Esophagus muscularis mucosa (tissue), 4 donors: ENCODE measurements around the gene VSIG4. TPM values are rescaled to one million over a fixed set of nuclear protein-coding genes. Genes with fewer than 3 reads are reported as not detected.
"Not testable (repeated sequence)": the region's sequence is repeated elsewhere in the genome, so short reads cannot be mapped to it uniquely, and the experiment has no call there.

Experiments used
- DNase-seq: peaks from one replicate; pipeline ENCODE4 v3.0.0-alpha.2; 2017; ENCODE audit errors: extremely low spot score
- H3K27ac ChIP-seq, 4 donors: fragments of 200-600 bp; sonication (generic); replicated peaks in 1 of 4; 1 replicate in 3 of 4; 2 replicates in 1 of 4; pipeline ENCODE4 v1.5.1; 2016 to 2019; ENCODE audit warnings: mild to moderate bottlenecking in 1 of 4
- H3K27me3 ChIP-seq, 4 donors: fragments of 200-600 bp; sonication (generic); one replicate each; pipeline versions ENCODE4 v1.5.1 to v1.6.0; 2016 to 2019
- H3K36me3 ChIP-seq, 4 donors: fragments of 200-600 bp; sonication (generic); one replicate each; pipeline ENCODE4 v1.5.1; 2016 to 2019
- H3K4me1 ChIP-seq, 4 donors: fragments of 200-600 bp; sonication (generic); one replicate each; pipeline ENCODE4 v1.5.1; 2016 to 2019
- H3K4me3 ChIP-seq, 4 donors: fragments of 200-600 bp; sonication (generic); 1 replicate in 2 of 4; 2 replicates in 2 of 4; pipeline ENCODE4 v1.5.1; 2016 to 2019; ENCODE audit warnings: mild to moderate bottlenecking in 4 of 4, moderate library complexity in 1 of 4
- H3K9me3 ChIP-seq, 4 donors: fragments of 200-600 bp; sonication (generic); 1 replicate in 3 of 4; 2 replicates in 1 of 4; pipeline ENCODE4 v1.5.1; 2016 to 2019
- CTCF ChIP-seq, 3 experiments: fragments of 200-600 bp in 2 of 3; fragments of 450-650 bp in 1 of 3; sonication (generic) in 2 of 3; IDR thresholded peaks; one replicate each; pipeline ENCODE4 v1.5.1; 2017 to 2019; ENCODE audit warnings: antibody characterized with exemption in 3 of 3, mild to moderate bottlenecking in 2 of 3, moderate library complexity in 1 of 3
- EP300 ChIP-seq: sonication (generic); formaldehyde crosslinking; IDR thresholded peaks from one replicate; pipeline ENCODE4 v1.6.1; 2017; ENCODE audit warnings: antibody characterized with exemption
- POLR2A ChIP-seq: fragments of 450-650 bp; IDR thresholded peaks from one replicate; pipeline ENCODE4 v1.6.1; 2017; ENCODE audit warnings: antibody characterized with exemption, moderate library complexity, mild to moderate bottlenecking, low read depth
- POLR2AphosphoS5 ChIP-seq, 2 donors: sonication (generic); formaldehyde crosslinking; IDR thresholded peaks; one replicate each; pipeline ENCODE4 v1.6.1; 2017; ENCODE audit warnings: antibody characterized with exemption in 2 of 2
- WGBS: methylation state at CpG from one replicate; pipeline ENCODE4 v1.1.5; 2018; 5-methylcytosine and 5-hydroxymethylcytosine counted together
- intact Hi-C: fragments of 100-400 bp; cut with DNase I; formaldehyde crosslinking; loops from one replicate; pipeline ENCODE4 v1.15.1; 2023
- total RNA-seq, 4 donors: library from RNA; depleted of rRNA; stranded (reverse); fragments of >200 nt; gene quantifications; one replicate each; pipeline versions ENCODE4 v1.1.0 to v1.2.1, GENCODE V29; 2016

VSIG4 gene
- total RNA-seq, 4 donors from 2014 or later: 64.0 to 164 (median 114) TPM

DNA sequence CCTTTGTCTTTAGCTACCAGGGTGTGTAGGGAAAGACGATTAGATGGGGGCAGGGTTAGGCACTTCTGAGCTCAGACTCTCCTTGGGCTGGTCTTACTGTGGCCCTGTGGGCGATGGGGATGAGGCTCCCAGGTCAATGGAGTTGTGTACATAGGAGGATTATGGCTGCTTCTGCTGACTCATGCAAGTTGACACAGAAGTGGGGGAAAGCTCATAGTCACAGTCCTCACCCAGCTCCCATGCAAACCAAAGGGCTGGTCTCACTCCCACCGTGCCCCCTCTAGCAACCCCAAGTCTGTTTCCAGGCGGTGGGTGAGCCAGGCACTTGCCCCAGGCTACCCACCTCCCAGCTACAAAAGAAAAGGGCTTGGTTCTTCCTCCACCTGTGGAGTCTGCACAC lies 24.4 kb upstream of the VSIG4 start:
- no peak overlapping the region for H3K4me3 ChIP-seq
- no peak overlapping the region for H3K27ac ChIP-seq
- WGBS: 62% methylated on average over 3 of the region's 4 CpGs
- no peaks in the 10 kb centered on the region for H3K9me3 ChIP-seq
- no peaks in the 10 kb centered on the region for H3K4me1 ChIP-seq
- no peak for DNase-seq
- intact Hi-C loops: no loop called here
- H3K36me3 ChIP-seq: no peaks in the 10 kb centered on the region
- TF ChIP-seq POLR2AphosphoS5 (IDR thresholded peaks at IDR 0.05) (no peak), EP300 (no peak), CTCF (IDR thresholded peaks at IDR 0.05) (no peak), POLR2A (no peak)
- H3K27me3 ChIP-seq: no peaks in the 10 kb centered on the region

GRCh38 chrX:66057019-66057418 lies 17.1 kb upstream of the VSIG4 start:
- DNase-seq, H3K4me1 ChIP-seq, H3K36me3 ChIP-seq, H3K4me3 ChIP-seq, H3K27me3 ChIP-seq, intact Hi-C loops, H3K9me3 ChIP-seq, H3K27ac ChIP-seq: not testable (repeated sequence)
- WGBS: 61% methylated on average over 5 of the region's 5 CpGs

DNA sequence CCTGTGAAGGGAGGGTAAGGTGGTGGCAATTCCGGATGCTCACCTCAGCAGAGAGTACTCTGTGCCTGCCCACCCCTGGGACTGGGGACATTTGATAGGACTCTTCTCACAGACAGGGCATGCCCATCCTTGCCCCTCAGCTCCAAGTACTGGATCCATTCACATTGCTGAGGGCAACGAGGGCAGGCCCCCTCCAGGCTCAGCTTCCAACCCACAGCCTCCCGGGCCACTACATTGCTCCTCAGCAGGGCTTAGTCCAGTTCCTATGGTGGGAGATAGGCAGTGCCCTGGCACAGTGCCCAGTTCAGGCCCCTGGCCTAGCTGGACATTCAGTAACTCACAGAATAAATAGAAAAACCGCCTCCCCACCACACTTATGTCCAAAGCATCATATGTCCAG lies 15.1 kb upstream of the VSIG4 start:
- no peaks in the 10 kb centered on the region for H3K4me1 ChIP-seq
- 64% methylated on average over 4 of the region's 4 CpGs for WGBS
- H3K9me3 ChIP-seq: no peaks in the 10 kb centered on the region
- TF ChIP-seq EP300 (no peak), POLR2A (no peak), CTCF (IDR thresholded peaks at IDR 0.05) (no peak), POLR2AphosphoS5 (IDR thresholded peaks at IDR 0.05) (no peak)
- DNase-seq: no peak
- peaks cover 0 to 3% (median 0%) of the 10 kb centered on the region in 4 donors for H3K27me3 ChIP-seq
- H3K27ac ChIP-seq: no peak overlapping the region
- H3K36me3 ChIP-seq: no peaks in the 10 kb centered on the region
- intact Hi-C loops: no loop called here
- H3K4me3 ChIP-seq: no peak overlapping the region

DNA sequence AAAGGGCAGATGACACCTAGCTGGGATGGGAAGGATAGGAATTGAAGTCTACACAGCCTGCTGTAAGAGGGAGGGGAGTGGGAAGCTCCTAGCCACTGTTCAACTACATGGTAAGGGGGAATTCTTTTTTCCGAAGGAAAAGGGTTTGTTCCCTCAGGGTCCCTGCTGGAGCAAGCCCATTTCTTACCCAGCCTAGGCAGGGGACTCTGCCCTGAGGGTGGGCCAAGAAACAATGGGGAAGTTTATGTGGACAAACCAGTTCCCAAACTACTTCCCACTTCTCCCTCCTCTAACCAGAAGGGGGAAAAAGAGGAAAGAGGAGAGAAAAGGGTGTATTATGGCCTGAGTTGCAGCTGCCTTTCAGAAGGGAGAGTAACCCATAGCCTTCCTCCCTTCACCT lies 13.5 kb upstream of the VSIG4 start:
- no peaks in the 10 kb centered on the region for H3K36me3 ChIP-seq
- intact Hi-C loops: no loop called here
- no peak overlapping the region for H3K27ac ChIP-seq
- WGBS: 83% methylated on average over 1 of the region's 1 CpG
- peaks cover 0 to 3% (median 0%) of the 10 kb centered on the region in 4 donors for H3K27me3 ChIP-seq
- no peak for TF ChIP-seq EP300
- TF ChIP-seq POLR2A: no peak
- no peak for TF ChIP-seq POLR2AphosphoS5 (IDR thresholded peaks at IDR 0.05)
- TF ChIP-seq CTCF (IDR thresholded peaks at IDR 0.05): no peak
- H3K9me3 ChIP-seq: no peaks in the 10 kb centered on the region
- H3K4me1 ChIP-seq: no peaks in the 10 kb centered on the region
- DNase-seq: no peak
- no peak overlapping the region for H3K4me3 ChIP-seq

DNA sequence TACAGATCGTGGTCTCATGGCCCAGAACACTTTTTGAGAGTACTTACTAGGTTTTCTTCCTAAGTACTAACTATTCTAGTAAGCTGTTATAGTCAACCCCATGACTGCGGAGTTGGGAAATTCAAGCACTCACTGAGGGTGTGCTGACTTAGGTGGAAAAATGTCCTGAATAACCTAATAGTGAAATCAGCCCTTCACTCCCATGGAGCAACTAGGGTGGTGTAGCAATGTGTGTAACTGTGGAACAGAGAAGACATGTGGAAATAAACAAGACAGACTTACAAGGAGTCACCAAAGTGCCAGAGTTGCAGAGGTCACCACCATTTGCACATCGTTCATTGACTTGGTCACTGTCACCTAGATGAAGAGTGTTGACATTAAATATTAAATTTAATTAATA lies 12.1 kb upstream of the VSIG4 start:
- DNase-seq: no peak
- H3K27ac ChIP-seq: no peak overlapping the region
- no peak overlapping the region for H3K4me3 ChIP-seq
- no peaks in the 10 kb centered on the region for H3K36me3 ChIP-seq
- intact Hi-C loops: no loop called here
- H3K27me3 ChIP-seq: peaks cover 0 to 3% (median 0%) of the 10 kb centered on the region in 4 donors
- H3K9me3 ChIP-seq: no peaks in the 10 kb centered on the region
- no peaks in the 10 kb centered on the region for H3K4me1 ChIP-seq
- TF ChIP-seq POLR2AphosphoS5 (IDR thresholded peaks at IDR 0.05) (no peak), EP300 (no peak), POLR2A (no peak), CTCF (IDR thresholded peaks at IDR 0.05) (no peak)
- 56% methylated on average over 3 of the region's 3 CpGs for WGBS
